ENCODE measurements around the gene TNC.
A peak's percentile ranks its signal among the peaks of the same experiment; 100 is the strongest.

TNC gene

DNA sequence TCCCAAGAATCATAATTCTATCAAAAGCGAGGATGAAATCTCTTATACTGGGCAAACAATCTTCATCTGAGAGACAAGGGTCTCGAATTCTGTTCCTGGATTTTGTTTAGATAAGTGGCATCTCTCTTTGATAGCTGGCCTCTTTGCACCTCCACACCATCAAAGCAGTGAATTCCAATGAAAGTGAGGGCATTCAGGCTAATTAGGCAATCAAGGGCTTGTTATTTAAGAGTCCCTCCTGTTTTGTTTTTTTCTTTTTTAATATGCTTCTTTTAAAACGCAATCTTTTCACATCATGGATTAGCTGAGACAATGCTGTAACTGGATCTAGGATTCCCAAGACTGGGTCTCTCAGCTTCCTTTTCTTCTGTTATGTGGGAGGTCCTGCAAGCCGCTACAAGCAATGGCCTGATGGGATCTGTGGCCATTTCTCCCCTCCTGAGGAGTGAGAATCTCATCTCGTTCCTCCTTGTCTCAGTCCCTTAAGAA is 67.9 kb downstream of the TNC start:
- no peak for DNase-seq (ENCODE audit: low read depth in 2 of 2)

DNA sequence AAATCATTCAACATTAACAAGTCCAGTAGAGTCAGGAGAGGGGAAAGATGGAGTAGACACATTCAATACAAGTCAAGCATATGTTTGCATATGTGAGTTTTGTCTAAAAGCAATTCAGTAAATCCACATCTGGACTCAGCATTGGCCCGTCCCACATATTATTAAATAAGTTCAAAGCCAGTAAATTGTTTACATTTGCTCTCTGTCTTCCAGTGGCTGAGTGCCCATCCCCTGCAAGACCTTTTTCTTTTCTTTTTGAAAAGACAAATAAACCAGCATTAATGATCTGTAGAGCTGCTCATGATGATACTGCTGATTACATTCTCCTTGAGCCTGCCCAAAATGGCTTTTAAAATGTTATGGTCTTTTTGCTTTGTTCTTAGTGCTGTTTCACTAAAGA is 71.1 kb downstream of the TNC start:
- DNase-seq (ENCODE audit: low read depth in 2 of 2), result no peak

DNA sequence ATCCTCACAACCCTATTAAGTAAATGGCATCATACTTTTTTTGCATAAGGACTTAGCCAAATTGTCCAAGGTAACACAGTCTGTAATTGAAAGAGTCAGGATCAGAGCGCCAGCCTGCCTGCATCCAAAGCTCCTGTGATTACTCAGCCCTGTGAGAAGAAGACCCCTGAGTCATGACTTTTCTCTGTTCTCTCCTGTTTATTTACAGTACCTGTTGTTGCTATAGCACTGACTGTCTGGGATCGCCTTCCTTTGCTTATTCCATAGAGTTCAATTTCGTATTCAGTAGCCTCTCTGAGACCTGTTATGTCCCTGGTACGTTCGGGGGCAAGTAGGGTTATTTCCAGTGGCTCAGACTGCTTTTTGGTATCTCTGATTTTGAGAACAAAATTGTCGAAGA is 71.8 kb downstream of the TNC start:
- DNase-seq (ENCODE audit: low read depth in 2 of 2), result no peak

DNA sequence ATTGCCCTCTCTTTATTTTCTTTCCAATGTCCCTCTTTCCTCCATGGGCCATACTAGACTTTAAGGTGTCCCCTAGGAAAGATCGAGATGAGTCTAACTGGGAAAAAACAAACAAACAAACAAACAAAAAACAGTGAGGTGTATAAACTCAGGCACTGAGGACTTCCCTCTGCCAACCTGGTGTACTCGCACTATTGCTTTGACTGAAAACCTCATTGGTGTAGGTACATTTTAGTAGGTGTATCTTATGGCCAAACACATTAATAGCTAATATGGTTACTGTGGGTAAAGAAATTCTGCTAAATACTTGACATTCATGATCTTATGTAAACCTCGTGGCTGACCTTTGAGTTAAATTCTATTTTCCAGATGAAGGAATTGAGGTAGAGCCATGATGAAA is 74.3 kb downstream of the TNC start:
- DNase-seq (ENCODE audit: low read depth in 2 of 2), result no peak

DNA sequence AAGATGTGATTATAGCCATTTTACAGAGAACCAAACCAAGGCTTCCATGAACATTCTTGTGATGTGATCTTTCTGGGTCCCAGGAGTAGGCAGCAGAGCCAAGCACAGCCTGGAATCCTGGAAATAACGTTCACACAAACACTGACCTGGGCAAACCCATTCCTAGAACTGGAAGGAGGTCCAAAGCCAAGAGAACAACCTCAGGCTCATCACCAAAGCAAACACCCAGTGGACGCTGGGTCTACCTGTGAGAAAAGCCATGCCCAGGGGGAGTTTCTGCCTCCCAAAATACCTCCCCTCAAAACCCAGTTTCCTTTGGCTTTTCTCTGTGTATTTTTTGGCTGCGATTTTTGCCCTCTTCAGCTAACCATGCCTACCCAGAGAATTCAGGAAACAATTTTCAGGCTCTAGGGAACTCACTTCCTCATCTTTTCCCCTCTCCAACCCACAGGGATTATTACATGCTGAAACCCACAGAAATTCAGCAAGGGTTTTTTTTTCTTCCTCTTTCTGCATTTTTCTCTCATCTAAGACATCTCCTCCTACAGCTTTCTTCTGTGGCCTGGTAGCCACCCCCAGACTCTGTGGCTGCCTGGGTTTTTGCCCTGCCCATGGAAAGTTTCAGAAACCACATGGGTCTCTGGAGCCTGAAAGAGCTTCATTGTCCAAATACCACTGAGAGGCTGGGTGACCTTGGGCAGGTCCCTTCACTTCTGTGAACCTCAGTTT is 75.0 kb downstream of the TNC start:
- no peak for DNase-seq (ENCODE audit: low read depth in 2 of 2)

DNA sequence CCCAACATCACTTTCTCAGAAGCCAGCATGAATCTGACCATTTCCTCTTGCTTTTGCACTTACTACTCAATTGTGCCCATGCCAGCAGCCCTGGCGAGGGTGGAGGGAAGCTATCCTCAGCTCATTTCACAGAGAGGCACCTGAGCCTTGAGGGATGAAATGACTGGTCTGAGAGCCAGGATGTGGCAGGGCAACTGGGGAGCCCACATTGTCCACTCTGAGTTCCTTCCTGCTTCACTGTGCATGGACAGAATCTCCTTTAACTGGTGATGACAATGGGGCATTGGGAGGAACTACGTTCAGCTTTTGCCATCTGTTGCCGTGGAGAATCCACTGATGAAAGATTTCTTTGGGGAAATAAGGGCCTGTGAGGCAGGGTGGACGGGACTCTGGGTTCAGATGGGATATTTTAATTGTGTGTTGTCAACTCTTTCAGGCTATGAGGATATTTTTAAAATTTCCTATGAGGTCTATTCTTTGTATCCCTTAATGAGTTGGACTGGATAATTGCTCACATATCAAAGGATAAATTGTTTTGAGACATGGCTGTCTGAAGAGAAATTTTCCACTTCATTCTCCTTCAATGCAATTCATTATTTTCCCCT is 78.3 kb downstream of the TNC start:
- no peak for DNase-seq (ENCODE audit: low read depth in 2 of 2)

DNA sequence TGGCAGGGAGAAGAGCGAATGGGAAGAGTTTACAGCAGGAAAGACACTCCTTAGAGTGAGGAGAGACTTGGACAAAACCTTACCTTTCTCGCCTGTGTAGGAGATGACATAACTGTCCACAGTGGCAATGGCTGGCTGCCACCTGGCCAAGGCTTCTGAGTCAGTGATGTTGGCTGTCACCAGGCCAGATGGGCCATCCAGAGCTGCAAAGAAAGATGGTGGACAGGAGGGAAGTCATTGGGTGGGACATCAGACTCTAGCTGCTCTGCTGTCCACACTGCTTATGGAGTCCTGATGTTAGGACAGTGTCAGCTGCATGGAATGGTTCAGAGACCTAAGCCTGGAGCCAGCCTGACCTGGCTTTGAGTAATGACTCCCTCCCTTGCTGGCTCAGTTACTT is 79.8 kb downstream of the TNC start:
- DNase-seq (ENCODE audit: low read depth in 2 of 2), result no peak

DNA sequence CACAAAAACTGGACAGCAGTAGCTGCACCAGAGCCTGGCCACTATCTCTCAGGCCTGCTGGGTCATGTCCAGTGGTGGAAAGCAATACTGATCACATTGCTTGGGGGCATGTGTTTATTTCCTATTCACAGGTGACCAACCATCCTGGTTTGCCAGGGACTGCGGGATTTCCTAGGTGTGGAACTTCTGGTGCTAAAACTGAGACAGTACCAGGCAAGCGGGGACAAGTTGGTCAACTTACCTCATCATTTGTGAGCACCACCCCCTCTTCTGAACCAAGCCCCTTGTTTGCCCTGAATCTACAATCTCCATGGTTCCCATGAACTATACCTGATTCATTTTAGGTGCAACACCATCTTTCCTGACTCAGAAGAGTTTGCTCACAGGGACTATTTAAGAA is 81.3 kb downstream of the TNC start:
- DNase-seq (ENCODE audit: low read depth in 2 of 2), result no peak

DNA sequence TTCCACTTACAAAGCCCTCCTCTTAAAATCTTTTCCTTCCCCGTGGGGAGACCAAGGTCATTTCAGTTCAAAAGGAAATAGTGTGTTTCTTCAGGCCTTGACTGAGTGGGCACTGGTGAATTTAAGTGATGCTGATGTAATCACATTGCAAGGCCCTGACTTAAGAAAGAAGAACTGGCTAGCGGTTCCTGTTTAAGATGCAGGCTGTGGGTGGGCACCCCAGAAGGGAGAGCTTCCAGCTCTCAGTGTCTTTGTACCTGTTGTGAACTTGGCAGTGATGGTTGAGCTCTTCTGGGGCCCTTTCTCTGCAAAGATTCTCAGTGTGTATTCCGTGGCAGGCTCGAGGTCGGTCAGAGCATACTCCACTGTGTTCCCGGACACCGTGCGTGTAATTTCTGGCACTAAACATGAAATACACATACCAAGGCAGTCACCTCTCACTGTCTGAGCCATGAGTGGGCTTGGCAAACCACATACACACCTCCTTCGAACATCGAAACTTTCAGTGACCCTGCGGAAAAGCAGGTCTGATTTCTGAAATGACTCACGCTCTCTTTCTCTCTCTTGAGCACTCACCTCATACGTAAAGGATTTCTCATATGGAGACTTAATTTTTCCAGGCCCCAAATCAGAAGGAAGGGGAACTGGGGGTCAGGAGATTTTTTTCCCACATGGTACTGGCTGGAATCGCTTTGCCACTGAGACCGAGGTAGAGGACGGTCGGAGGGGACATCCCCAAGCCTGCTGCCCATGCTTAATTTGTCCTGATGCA is 81.9 kb downstream of the TNC start:
- no peak for DNase-seq (ENCODE audit: low read depth in 2 of 2)

DNA sequence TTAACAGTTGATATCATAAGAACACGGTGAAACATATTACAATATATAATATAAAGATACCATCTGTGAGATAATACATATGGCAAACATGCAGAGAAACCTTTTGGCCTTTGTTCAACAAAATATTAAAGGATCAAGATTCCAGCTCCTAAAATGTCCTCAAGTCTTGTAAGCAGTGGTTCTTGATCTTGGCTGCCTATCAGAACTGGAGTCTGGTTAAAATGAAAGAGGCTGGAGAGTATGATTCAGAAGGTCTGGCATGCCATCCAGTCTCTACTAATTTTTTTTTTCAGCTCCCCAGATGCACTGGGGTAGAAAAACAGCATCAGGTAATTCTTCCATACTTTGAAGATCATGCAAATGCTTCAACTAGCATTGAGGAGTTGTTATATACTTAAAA is 83.2 kb downstream of the TNC start:
- DNase-seq (ENCODE audit: low read depth in 2 of 2), result no peak

DNA sequence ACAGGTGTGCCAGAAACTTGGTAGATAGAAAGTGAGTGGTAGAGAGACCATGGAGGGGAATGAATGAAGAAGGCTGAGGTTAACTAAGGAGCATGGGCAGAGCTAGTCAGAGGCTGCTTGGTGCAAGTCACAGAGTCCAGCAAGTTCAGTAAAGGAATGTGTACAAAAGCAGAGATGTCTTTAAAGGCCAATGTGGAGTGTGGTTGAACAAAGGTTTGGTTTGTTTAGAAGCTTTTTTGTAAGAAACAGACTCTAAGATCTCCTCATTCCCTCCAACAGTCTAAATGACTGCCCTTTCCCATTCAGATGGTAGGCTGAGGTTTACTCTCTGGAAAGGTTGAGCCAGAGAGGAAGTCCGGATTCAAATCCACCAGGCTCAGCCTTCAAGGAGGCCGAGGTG is 84.2 kb downstream of the TNC start:
- no peak for DNase-seq (ENCODE audit: low read depth in 2 of 2)

DNA sequence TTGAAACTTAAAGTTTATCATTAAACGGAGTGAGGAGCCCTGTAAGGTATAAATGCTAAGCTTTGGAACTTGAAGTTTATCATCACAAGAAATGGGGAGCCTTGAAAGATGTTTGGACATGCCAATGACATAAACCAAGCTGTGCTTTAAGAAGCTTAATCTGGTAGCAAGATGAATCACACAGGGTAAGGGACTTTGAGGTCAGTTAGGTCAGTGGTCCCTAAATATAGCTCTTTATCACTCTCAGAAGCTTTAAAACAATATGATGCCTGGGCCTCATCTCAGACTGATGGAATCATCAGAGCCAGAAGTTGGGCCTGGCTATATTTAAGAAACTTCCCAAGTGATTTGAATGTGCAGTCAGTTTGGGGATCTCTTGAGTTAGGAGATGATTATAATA is 85.7 kb downstream of the TNC start:
- no peak for DNase-seq (ENCODE audit: low read depth in 2 of 2)

DNA sequence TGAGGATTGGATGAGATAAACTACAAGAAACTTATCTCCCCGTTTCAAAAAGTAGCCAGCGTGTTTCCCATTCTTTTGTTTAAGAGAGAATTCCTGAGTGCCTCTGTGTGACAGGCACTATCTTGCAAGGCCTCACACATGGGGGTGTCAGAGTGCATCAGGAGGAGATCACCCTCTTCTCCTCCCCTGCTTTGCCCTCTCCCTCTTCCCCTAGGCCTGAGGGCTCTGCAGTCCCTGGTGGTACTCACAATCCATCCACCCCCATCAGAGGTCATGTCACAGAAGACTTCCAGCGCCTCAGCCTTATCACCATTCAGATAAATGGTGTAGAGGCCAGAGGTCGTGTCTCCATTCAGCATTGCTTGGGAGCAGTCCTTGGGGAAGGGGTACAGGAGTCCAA is 88.0 kb downstream of the TNC start:
- DNase-seq (ENCODE audit: low read depth in 2 of 2), result no peak

DNA sequence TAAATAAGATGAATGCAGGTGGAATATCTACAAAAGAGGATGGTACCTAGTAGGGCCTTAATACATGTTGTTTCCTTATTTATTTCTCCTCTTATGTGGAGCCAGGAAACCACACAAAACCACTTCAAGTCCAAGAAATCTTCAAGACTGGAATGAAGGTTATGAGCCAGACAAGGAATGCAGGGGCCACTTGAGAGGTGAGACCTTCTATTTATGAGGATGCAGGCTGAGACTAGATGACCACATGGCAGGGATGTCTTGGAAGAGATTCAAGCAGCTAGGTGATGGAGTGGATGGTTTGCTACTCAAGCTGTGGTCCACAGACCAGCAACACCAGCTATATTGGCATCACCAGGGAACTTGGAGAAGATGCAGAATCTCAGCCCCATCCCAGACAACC is 92.2 kb downstream of the TNC start:
- DNase-seq (ENCODE audit: low read depth in 2 of 2), result no peak

DNA sequence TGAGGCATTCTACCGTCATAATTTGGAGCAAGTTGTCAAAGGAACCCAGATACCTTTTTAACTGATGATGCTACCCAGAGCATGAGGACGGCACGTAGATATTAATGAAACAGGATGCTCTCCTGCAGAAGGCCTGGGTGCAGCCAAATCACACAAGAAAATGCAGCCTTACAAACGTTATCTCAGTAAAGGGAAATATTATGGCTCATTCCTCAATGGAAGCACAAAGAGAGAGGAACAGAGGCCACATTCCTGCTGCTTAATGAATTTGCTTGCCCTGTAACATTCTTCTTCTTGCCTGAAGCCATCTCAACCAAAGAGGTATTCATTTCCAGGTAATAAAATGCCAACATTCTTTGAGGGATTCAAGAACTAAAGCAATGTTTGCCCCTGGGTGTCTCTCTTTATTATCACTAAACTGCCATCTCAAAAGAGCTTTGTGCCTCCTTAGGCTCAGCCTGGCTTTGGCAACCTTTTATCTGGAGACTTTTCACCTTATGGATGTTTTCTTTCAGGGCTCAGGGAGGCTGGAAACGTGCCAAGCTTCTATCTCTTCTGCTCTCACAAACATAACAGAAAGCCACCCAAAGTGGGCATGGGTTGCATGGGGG is 92.9 kb downstream of the TNC start:
- DNase-seq (ENCODE audit: low read depth in 2 of 2), result no peak

DNA sequence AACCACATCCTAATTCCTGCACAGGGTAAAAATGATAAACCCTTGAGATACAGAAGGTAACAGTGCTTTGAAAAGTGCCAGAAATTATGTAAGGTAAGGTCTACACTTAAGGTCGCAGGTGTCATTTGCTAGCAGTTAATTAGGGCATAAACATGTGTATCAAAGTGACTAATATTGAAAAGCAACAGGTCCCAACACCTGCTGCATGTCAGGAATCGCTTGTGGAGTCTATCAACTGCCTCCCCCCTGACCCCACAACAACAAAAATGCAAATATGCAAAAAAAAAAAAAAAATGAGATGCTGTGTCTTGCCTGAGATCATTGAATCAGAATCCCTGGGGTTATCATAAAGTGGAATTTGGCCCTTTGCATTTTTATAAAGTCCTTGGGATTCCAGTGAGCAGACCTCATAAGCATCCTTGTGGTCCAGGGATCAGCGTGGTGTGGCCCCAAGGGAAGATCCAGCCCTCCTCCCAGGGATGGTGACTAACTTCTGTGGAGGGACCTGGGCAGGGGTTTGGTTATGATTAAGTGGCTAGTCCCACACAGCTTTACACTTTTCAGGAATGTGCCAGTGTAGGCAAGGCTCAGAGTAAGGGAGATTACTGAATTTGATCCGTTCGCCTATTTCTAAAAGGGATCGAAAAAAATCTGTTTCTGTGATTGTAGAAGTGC is 95.1 kb downstream of the TNC start:
- no peak for DNase-seq (ENCODE audit: low read depth in 2 of 2)

DNA sequence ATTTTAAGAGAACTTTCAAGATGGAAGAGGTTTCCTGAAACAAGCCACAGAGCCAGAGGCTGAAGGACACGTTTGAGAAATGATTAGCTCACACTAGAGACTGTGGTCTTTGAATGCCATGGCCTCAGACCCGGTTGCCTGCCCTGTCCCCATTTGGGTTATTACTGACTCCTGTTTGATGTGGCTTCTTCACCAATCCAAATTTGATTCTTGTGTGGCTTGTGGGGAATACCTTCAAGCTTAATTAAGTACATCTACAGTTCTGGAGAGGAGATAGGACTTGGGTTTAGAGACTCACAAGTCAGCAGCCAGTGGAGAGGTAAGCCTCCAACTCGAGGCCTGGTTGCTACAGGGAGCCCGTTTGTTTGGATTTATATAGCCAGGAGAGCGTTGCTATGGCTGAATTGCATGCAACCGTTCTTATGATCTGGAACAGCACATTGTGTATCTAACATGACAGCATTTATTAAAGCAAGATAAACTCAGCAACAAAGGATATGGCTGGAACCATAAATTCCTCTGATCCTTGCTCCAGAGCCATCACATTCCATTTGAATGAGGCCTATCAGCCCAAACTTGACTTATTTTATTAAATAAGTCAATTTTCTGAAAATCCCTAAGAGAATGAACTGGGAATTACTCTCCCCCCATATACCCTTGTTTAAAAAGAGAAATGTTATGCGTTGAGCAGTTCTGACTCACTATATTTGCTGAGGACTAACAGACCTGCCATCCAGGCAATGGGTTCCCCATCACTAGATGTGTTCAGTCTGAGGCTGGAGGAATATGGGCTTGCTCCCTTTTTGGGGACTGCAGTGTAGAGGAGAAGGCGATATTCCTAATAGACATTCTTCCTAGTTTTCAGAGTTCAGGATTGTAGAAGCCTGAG is 99.2 kb downstream of the TNC start:
- DNase-seq (ENCODE audit: low read depth in 2 of 2), result no peak

DNA sequence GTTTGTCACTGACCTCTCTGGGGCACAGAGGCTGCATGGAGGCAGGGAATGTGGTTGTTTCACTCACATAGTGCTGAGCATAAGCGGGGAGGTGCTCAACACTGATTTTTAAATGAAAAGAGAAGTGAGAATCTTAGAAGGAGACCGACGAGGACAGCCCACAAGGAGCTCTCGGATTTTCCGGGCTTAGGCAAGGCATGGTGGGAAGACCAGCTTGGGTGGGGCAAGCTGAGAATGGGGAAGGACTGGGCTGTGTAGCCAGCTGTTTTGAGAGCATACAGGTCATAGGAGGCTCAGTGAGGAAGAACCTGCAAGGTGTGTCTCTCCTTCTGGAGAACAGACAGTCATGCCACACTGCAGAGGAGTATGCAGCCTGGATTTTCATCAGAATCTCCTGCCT is 101.6 kb downstream of the TNC start:
- DNase-seq (ENCODE audit: low read depth in 2 of 2), result no peak

DNA sequence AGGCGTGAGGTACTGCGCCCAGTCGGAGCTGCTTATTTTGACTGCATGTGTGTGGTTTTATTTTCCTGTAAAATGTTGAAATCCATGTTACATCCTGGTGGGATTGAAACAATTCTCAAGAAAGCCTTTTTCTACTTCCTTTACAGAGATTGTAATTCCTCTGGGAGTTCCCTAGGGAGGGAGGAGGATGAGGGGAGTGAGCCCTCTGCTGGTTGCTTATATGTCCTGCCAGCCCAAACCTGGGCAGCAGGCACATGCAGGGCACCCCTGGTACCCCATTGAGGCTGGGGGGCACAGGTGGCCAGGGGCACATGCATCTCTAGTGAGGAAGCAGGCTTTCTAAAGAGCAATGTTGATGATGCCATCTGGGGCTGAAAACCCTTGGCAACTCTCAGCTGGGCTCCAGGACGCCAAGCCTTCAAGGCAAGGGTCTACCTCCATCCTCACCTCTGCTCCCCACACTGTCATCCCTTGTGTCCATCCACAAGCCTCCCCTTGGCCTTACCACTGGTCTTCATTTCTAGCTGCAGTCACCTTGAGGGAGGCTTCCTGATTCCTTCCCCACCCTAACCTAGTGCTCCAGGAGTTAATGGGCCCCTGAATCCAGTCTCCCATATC is 102.8 kb downstream of the TNC start:
- DNase-seq (ENCODE audit: low read depth in 2 of 2), result no peak

DNA sequence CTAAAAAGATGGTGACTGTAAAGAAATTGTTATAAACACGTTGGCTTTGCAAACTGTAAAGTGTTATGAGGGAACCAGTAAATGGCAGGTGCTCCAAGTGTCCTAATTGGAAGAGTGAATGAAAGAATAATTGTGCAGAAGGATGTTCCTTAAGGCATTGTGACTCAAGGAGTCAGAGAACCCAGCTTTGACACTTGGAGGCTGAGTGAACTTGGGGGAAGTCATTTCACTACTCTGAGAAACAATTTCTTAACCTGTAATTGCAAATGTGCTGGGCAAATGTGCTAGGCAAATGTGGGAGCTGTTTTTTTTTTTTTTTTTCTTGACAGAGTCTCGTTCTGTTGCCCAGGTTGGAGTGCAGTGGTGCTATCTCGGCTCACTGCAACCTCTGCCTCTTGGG is 103.5 kb downstream of the TNC start:
- DNase-seq (ENCODE audit: low read depth in 2 of 2), result no peak

DNA sequence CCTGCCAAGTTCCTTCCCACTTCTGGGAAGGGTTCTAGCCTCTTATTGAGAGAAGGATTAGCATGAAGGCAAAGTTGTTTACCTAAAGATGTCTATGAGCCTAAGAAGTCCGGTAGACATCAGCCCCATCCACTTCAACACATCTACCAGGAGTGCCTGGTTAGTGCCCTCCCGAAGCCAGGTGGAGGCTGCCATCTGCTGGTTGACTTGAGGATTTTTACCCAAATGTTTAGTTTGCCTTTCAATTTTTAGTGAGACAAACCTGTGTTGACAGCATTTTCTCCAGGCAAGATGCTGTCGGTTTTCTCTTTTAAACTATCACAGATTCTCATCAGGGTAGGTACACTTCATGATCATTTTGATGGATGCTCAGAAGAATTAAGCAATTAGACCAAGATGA is 104.0 kb downstream of the TNC start:
- DNase-seq (ENCODE audit: low read depth in 2 of 2), result peak; percentile 42 to 53
